Ascending aorta (tissue), 2 donors: ENCODE data around the gene ZNF581. TPM values are rescaled to one million over a fixed set of nuclear protein-coding genes. Genes with fewer than 3 reads are reported as not detected.

Source experiments
- DNase-seq, 2 donors: peaks; one replicate each; pipeline ENCODE4 v3.0.0-alpha.2; 2019; ENCODE audit warnings: low spot score in 2 of 2
- H3K27ac ChIP-seq, 2 donors: fragments of 200-600 bp; sonication (generic); one replicate each; pipeline ENCODE4 v1.5.1; 2016 to 2017; ENCODE audit warnings: mild to moderate bottlenecking in 1 of 2
- H3K27me3 ChIP-seq: fragments of 200-600 bp; sonication (generic); one replicate; pipeline ENCODE4 v1.5.1; 2017
- H3K36me3 ChIP-seq, 2 donors: fragments of 200-600 bp; sonication (generic); one replicate each; pipeline ENCODE4 v1.5.1; 2016
- H3K4me1 ChIP-seq, 2 donors: fragments of 200-600 bp; sonication (generic); one replicate each; pipeline ENCODE4 v1.5.1; 2016 to 2017; ENCODE audit warnings: mild to moderate bottlenecking in 1 of 2
- H3K4me3 ChIP-seq, 2 donors: fragments of 200-600 bp; sonication (generic); one replicate each; pipeline ENCODE4 v1.5.1; 2016 to 2017; ENCODE audit warnings: mild to moderate bottlenecking in 1 of 2
- H3K9me3 ChIP-seq, 2 donors: fragments of 200-600 bp; sonication (generic); one replicate each; pipeline ENCODE4 v1.5.1; 2016
- intact Hi-C: fragments of 100-400 bp; cut with DNase I; formaldehyde crosslinking; loops from one replicate; pipeline ENCODE4 v1.15.1; 2023
- total RNA-seq: library from RNA; depleted of rRNA; stranded (reverse); fragments of >200 nt; gene quantifications from one replicate; pipeline ENCODE4 v1.1.0, GENCODE V29; 2016
- TF ChIP-seq, protein P1 (sequence below), 3 experiments: fragments of 200-600 bp in 2 of 3; fragments of 450-650 bp in 1 of 3; sonication (generic) in 2 of 3; IDR thresholded peaks; one replicate each; pipeline ENCODE4 v1.5.1; 2016 to 2019; ENCODE audit warnings: antibody characterized with exemption in 3 of 3, mild to moderate bottlenecking in 1 of 3, moderate library complexity in 1 of 3

ZNF581 gene
- total RNA-seq, 1 donor from 2014 or later = 12.1 TPM

DNA sequence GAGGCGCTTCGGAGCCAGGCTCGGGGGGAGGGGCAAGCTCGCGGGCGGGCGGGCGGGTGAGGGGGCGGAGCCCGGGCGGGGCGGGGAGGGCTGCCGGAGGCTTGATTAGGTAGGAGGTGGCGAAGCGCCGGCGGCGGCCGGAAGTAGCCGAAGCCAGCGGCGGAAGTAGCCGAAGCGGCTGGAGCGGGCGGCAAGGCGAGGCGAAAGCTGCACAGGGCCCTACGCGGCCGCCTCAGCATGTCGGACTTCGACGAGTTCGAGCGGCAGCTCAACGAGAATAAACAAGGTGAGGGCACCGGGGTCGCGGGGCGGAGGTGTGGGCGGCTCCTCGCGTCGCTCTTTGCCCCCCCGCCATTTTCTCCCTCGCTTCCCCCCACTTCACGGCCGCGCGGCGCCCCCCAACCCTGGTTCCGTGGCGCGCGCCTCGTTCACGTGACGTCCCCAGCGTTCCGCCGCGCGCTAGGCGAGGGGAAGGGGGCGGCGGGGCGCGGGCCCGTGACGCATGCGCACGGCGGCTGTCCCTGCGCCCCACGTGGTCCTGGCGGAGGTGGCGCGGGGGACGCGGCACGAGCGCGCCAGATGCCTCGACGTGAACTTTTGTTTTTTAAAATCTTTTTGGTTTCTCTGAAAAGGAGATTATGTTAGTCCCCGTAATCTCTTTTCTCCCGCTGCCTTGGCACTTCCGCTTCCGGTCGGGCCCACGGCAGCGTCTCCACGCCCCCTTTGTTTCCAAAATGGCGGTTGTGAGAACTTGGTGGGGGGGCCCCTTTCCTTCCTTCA is 11.6 kb downstream of the ZNF581 start, which contains the start of gene U2AF2:
U2AF2 (plus strand) TSS at position 168 of the 780 bp plus-strand sequence; CDS start at position 238, 70 bp downstream.
- intact Hi-C loops = loop anchor here (1.0 to 10.0 kb wide), 6 partner anchors 20 to 1460 kb away; partner anchors contain the start of genes EPN1, LENG8, PPP1R12C and PPP6R1
- peaks cover 21 to 41% of the 10 kb centered on the region in 2 donors for H3K4me1 ChIP-seq
- H3K27ac ChIP-seq = peak within 1 kb of the TSS; percentile 97
- TF ChIP-seq, protein P1, sequence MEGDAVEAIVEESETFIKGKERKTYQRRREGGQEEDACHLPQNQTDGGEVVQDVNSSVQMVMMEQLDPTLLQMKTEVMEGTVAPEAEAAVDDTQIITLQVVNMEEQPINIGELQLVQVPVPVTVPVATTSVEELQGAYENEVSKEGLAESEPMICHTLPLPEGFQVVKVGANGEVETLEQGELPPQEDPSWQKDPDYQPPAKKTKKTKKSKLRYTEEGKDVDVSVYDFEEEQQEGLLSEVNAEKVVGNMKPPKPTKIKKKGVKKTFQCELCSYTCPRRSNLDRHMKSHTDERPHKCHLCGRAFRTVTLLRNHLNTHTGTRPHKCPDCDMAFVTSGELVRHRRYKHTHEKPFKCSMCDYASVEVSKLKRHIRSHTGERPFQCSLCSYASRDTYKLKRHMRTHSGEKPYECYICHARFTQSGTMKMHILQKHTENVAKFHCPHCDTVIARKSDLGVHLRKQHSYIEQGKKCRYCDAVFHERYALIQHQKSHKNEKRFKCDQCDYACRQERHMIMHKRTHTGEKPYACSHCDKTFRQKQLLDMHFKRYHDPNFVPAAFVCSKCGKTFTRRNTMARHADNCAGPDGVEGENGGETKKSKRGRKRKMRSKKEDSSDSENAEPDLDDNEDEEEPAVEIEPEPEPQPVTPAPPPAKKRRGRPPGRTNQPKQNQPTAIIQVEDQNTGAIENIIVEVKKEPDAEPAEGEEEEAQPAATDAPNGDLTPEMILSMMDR (IDR thresholded peaks at IDR 0.05) = no peak
- H3K36me3 ChIP-seq = peaks cover 10 to 11% of the 10 kb centered on the region in 2 donors
- peak within 1 kb of the TSS; percentile 77 to 89 for H3K4me3 ChIP-seq
- no peaks in the 10 kb centered on the region for H3K9me3 ChIP-seq
- H3K27me3 ChIP-seq = no peaks in the 10 kb centered on the region
- peak; percentile 79 to 97 for DNase-seq

DNA sequence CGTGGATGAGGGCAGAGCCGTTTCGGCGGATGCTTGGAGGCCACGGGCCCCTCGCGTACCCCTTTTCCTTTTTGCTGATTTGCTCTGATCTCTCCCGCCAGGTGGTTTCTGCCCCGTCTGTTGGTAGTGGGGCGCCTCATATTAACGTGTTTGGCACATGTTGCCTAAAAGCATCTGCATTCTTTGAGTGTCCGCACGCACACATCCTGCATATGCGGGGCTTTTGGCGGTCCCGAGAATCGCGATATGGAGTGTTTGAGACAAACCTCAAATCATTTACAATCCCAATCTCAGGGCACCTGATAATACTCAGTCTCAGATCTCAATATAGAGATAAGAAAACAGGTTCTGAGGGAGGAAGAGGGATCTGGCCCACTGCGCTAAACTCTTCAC is 12.2 kb downstream of the ZNF581 start:
- Histone ChIP-seq H3K4me1 (peaks cover 21 to 41% of the 10 kb centered on the region in 2 donors), H3K36me3 (peaks cover 16% of the 10 kb centered on the region in 2 donors), H3K4me3 (peak overlapping the region; percentile 77 to 89), H3K9me3 (no peaks in the 10 kb centered on the region), H3K27ac (peak overlapping the region; percentile 97), H3K27me3 (no peaks in the 10 kb centered on the region)
- DNase-seq = no peak
- intact Hi-C loops = loop anchor here (2.0 to 10.0 kb wide), 4 partner anchors 19 to 1461 kb away; partner anchors contain the start of genes EPN1, PPP1R12C, TSEN34 and ZNF784
- TF ChIP-seq, protein P1 (IDR thresholded peaks at IDR 0.05) = no peak

DNA sequence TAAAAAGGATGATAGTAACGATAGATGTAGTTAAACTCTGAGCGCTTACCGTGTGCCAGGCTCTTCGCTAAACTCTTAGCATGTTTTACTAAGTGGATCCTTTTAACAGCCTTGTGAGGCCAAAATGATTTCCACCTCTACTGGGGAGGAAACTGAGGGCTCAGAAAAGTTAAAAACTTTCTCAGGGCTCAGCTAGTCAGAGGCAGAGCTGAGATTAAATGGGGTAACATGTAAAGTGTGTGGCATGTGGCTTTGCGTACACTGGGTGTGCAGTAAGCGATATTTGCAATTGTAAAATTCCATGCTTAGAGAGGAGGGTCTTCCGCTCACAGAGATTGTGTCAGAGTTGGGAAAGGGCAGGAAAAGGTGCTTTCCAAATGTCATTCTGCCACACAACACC is 13.1 kb downstream of the ZNF581 start:
- intact Hi-C loops = loop anchor here (10.0 kb wide), 2 partner anchors 542 to 1462 kb away; partner anchors contain the start of genes PPP1R12C and TSEN34
- no peak overlapping the region for H3K27ac ChIP-seq
- peaks cover 21 to 41% of the 10 kb centered on the region in 2 donors for H3K4me1 ChIP-seq

DNA sequence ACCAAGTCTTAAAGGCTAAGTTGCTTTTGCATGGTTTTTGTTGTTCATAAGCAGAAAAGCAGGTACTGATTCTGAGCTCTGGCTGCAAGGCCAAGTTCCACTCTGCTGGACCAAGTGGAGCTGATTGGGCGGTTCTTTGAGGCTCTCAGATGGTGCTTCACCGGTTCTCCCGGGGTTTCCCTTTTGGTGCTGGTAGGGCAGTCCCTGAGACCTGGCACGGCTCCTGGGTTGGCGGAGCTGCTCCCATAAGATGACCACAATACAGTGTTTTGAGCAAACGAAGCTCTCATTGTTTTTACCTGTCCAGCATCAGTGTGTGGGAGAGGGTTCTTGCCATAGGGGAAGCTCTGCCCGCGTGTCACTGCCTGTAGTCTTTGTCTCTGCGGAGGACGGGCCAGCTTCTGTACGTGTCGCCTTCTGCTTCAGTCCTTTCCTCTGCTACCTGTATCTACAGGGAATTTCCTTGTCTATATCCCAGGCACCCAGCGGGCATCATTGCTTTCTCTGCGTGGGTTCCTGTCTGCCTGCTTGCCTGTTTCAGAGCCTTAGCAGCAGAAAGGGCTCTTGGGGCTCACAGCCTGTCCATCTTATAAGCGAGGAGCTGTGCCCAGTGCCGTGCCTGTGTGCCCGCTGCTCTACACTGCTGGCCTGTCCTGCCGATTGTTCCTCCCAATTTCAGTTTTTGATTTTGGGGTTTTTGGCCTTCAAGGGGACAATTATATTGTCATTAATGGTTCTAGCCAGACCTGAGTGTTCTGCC is 13.7 kb downstream of the ZNF581 start:
- H3K27ac ChIP-seq = no peak overlapping the region
- H3K36me3 ChIP-seq = peaks cover 31 to 32% of the 10 kb centered on the region in 2 donors
- peaks cover 21 to 41% of the 10 kb centered on the region in 2 donors for H3K4me1 ChIP-seq
- intact Hi-C loops = loop anchor here (10.0 kb wide), 2 partner anchors 542 to 1462 kb away; partner anchors contain the start of genes PPP1R12C and TSEN34
- peak overlapping the region; percentile 77 to 89 for H3K4me3 ChIP-seq
- TF ChIP-seq, protein P1 (IDR thresholded peaks at IDR 0.05) = no peak
- no peaks in the 10 kb centered on the region for H3K27me3 ChIP-seq
- DNase-seq = no peak
- no peaks in the 10 kb centered on the region for H3K9me3 ChIP-seq

More for the DNA sequence above, 13.1 kb downstream of the ZNF581 start:
- TF ChIP-seq, protein P1 (IDR thresholded peaks at IDR 0.05) = no peak
- H3K9me3 ChIP-seq = no peaks in the 10 kb centered on the region
- H3K36me3 ChIP-seq = peaks cover 25% of the 10 kb centered on the region in 2 donors
- no peaks in the 10 kb centered on the region for H3K27me3 ChIP-seq
- no peak for DNase-seq
- peak overlapping the region; percentile 77 to 89 for H3K4me3 ChIP-seq

DNA sequence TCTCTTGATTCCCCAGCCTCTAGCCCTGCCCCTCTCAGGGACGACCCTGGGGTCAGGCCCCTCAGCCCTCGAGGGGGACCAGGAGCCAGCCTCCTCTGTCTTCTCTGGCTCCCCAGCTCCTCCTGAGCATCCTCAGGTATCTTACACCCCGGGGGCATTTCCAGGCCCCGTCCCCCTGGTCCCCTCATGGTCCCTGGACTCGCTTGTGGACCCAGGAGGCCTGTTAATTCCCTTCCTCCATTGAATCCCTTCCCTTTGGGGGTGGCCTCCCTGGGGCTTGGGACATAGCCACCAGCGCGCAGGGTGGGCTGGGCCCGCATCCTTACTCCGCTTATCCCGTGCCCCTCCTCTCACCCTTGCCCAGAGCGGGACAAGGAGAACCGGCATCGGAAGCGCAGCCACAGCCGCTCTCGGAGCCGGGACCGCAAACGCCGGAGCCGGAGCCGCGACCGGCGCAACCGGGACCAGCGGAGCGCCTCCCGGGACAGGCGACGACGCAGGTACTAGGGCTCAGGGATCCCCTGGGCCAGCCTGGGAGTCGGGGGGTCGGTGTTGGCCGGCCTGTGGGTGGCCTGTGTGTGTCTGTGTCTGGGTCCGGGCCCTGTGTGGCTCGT is 15.5 kb downstream of the ZNF581 start:
- Histone ChIP-seq H3K4me1 (peaks cover 21 to 41% of the 10 kb centered on the region in 2 donors), H3K27ac (no peak overlapping the region), H3K36me3 (peaks cover 49% of the 10 kb centered on the region in 2 donors), H3K27me3 (no peaks in the 10 kb centered on the region), H3K4me3 (no peak overlapping the region), H3K9me3 (no peaks in the 10 kb centered on the region)
- intact Hi-C loops = loop anchor here (10.0 kb wide), 2 partner anchors 544 to 1464 kb away; partner anchors contain the start of genes PPP1R12C and TSEN34
- TF ChIP-seq, protein P1 (IDR thresholded peaks at IDR 0.05) = no peak
- no peak for DNase-seq
